Endothelial cell of umbilical vein (primary cell): ENCODE measurements around the gene ACBD3. TPM values are rescaled to one million over a fixed set of nuclear protein-coding genes. Genes with fewer than 3 reads are reported as not detected.

Experiments used
- BruUV-seq: library from RNA; stranded (reverse); fragments of 400-500 nt; replicated peaks from 2 replicates; lab custom pipeline; 2021; lab: Mats Ljungman, UMichigan
- CTCF ChIA-PET: fragments of 300-600, 350-600 bp; sonication (Branson Sonifier 250); formaldehyde crosslinking; loops from one replicate; lab custom pipeline; 2021; ENCODE audit warnings: antibody characterized with exemption, inconsistent platforms; lab: Charles Lee
- POLR2A ChIA-PET: fragments of 300-600, 350-600 bp; sonication (Branson Sonifier 250); formaldehyde crosslinking; loops from one replicate; lab custom pipeline; 2021; ENCODE audit warnings: antibody characterized with exemption, inconsistent platforms; lab: Charles Lee
- DNase-seq: peaks from one replicate; pipeline ENCODE4 v3.0.0-alpha.2; 2011; ENCODE audit warnings: low read depth, low spot score
- FAIRE-seq: peaks from 2 replicates; lab custom pipeline; 2011; peaks lifted over from hg19 to GRCh38; lab: Jason Lieb, UNC
- H2AFZ ChIP-seq: 2 replicates; pipeline ENCODE4 v1.6.0; 2012; ENCODE audit warnings: low read depth, low read length, control low read depth, inconsistent platforms
- H3K27ac ChIP-seq: 2 replicates; pipeline ENCODE4 v1.5.1; 2011; ENCODE audit warnings: low read depth, mild to moderate bottlenecking, control low read depth, low read length, moderate library complexity; ENCODE audit not compliant: insufficient read depth
- H3K27me3 ChIP-seq, 2 experiments: 2 replicates each; pipeline versions ENCODE4 v1.6.0 to v1.6.1; 2011; ENCODE audit warnings: low read length in 2 of 2, mixed read lengths in 1 of 2; ENCODE audit not compliant: control insufficient read depth in 2 of 2, insufficient read depth in 2 of 2
- H3K36me3 ChIP-seq, 2 experiments: 2 replicates in 1 of 2; 3 replicates in 1 of 2; pipeline ENCODE4 v1.5.1; 2011; ENCODE audit warnings: low read length in 2 of 2, mild to moderate bottlenecking in 1 of 2, moderate library complexity in 1 of 2; ENCODE audit not compliant: control insufficient read depth in 2 of 2, insufficient read depth in 2 of 2; ENCODE audit errors: extremely low read depth in 1 of 2
- H3K4me1 ChIP-seq: 3 replicates; pipeline ENCODE4 v1.5.1; 2011; ENCODE audit warnings: mild to moderate bottlenecking, low read length; ENCODE audit not compliant: control insufficient read depth, insufficient read depth; ENCODE audit errors: extremely low read depth
- H3K4me2 ChIP-seq: 2 replicates; pipeline ENCODE4 v1.6.1; 2011; ENCODE audit warnings: low read length, control low read depth, mixed read lengths; ENCODE audit not compliant: insufficient read depth
- H3K4me3 ChIP-seq, 3 experiments: fragments of 200-600 bp in 1 of 3; sonication (generic), shearing (Covaris generic) in 1 of 3; replicated peaks in 1 of 3; 2 replicates each; pipeline ENCODE4 v1.5.1; 2011 to 2016; ENCODE audit warnings: control low read depth in 3 of 3, low read length in 3 of 3, mild to moderate bottlenecking in 2 of 3, inconsistent platforms in 1 of 3, low read depth in 1 of 3, moderate library complexity in 1 of 3; ENCODE audit not compliant: insufficient read depth in 1 of 3
- H3K79me2 ChIP-seq: 2 replicates; pipeline ENCODE4 v1.6.0; 2012; ENCODE audit warnings: low read length, inconsistent platforms; ENCODE audit not compliant: control insufficient read depth, insufficient read depth
- H3K9ac ChIP-seq: replicated peaks from 2 replicates; pipeline ENCODE3; 2011; ENCODE audit warnings: low read length, control low read depth; ENCODE audit not compliant: insufficient read depth; ENCODE audit errors: extremely low read depth
- H3K9me1 ChIP-seq: replicated peaks from 3 replicates; pipeline ENCODE4 v1.6.0; 2011; ENCODE audit warnings: mild to moderate bottlenecking, low read length; ENCODE audit not compliant: control insufficient read depth, insufficient read depth; ENCODE audit errors: extremely low read depth
- H3K9me3 ChIP-seq: replicated peaks from 2 replicates; pipeline ENCODE4 v1.5.1; 2012; ENCODE audit warnings: low read length, inconsistent platforms; ENCODE audit not compliant: control insufficient read depth, insufficient read depth
- H4K20me1 ChIP-seq: replicated peaks from 2 replicates; pipeline ENCODE3; 2011; ENCODE audit warnings: mild to moderate bottlenecking, low read length; ENCODE audit not compliant: control insufficient read depth, insufficient read depth; ENCODE audit errors: extremely low read depth
- EZH2 ChIP-seq: IDR thresholded peaks from 2 replicates; pipeline ENCODE4 v1.6.1; 2012; ENCODE audit warnings: borderline replicate concordance, low read depth, mild to moderate bottlenecking, moderate library complexity, low read length, inconsistent platforms; ENCODE audit not compliant: severe bottlenecking
- GATA2 ChIP-seq: IDR thresholded peaks from 2 replicates; pipeline ENCODE4 v1.7.0; 2011; ENCODE audit warnings: low read depth, mild to moderate bottlenecking, moderate library complexity, mixed read lengths, low read length; ENCODE audit not compliant: insufficient read length, insufficient read depth
- JUN ChIP-seq: IDR thresholded peaks from 2 replicates; pipeline ENCODE4 v1.6.1; 2011; ENCODE audit warnings: borderline replicate concordance, low read depth; ENCODE audit not compliant: insufficient read length, insufficient read depth
- MYC ChIP-seq: IDR thresholded peaks from one replicate; pipeline ENCODE4 v1.6.1; 2011; ENCODE audit warnings: mild to moderate bottlenecking, low read depth, low read length
- POLR2A ChIP-seq: IDR thresholded peaks from 2 replicates; pipeline ENCODE4 v1.6.1; 2012; ENCODE audit warnings: low read depth, mild to moderate bottlenecking, control low read depth, low read length
- dilution Hi-C: fragments of 300-500 bp; cut with MboI; formaldehyde crosslinking; loops from one replicate; pipeline ENCODE4 v1.15.0; 2019; ENCODE audit warnings: low sequenced_read_pairs; ENCODE audit not compliant: extremely low pct_ligation_motif_present
- intact Hi-C: fragments of 100-400 bp; cut with micrococcal nuclease; formaldehyde crosslinking; loops from one replicate; pipeline ENCODE4 v1.10.0; 2022
- polyA plus RNA-seq, 4 experiments: library from polyadenylated mRNA; depleted of rRNA in 3 of 4; stranded (reverse) in 3 of 4; unstranded in 1 of 4; fragments of >200 nt; gene quantifications; 2 replicates each; pipeline versions ENCODE4 v1.2.1 to v1.2.3, GENCODE V29; 2011 to 2012; ENCODE audit warnings: missing spikeins in 1 of 4
- total RNA-seq: library from RNA; stranded (reverse); gene quantifications from 2 replicates; pipeline ENCODE4 v1.2.3, GENCODE V29; 2021
- TF ChIP-seq, protein P1 (sequence below): IDR thresholded peaks from 2 replicates; pipeline ENCODE4 v1.6.1; 2011; ENCODE audit not compliant: insufficient read depth, insufficient read length
- TF ChIP-seq, protein P2 (sequence below), 2 donors: IDR thresholded peaks; 1 replicate in 1 of 2; 2 replicates in 1 of 2; pipeline ENCODE4 v1.5.1; 2011; ENCODE audit warnings: low read length in 2 of 2, mild to moderate bottlenecking in 2 of 2, moderate library complexity in 2 of 2, control low read depth in 1 of 2, inconsistent platforms in 1 of 2, low read depth in 1 of 2; ENCODE audit not compliant: insufficient read depth in 1 of 2; ENCODE audit errors: extremely low read depth in 1 of 2

ACBD3 gene
- total and polyA plus RNA-seq, 2 donors (not counting 3 experiments of a cell fraction or from before 2014, with no cell fraction given) = 12.3 to 36.4 TPM

DNA sequence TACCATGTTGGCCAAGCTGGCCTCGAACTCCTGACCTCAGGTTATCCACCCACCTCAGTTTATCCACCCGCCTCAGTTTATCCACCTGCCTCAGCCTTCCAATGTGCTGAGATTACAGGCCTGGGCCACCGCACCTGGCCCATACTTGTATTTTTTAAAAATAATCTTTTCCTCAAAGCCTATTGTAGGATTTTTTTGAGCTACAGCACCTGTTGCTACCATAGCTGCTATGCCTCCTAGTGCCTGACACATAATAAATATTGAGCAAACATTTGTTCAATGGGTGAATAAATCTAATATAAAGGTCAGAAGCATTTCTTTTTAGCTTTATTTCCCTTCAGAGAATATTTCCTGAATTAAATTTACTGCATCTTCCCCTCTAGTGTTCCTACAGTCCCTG lies 15.7 kb upstream of the ACBD3 start:
- H3K4me3 ChIP-seq = no peak overlapping the region
- POLR2A ChIA-PET = no interaction called here
- H4K20me1 ChIP-seq = no peaks in the 10 kb centered on the region
- no peak for TF ChIP-seq JUN
- no peak for TF ChIP-seq POLR2A
- no peak for TF ChIP-seq GATA2
- no peak for TF ChIP-seq MYC
- TF ChIP-seq, protein P1, sequence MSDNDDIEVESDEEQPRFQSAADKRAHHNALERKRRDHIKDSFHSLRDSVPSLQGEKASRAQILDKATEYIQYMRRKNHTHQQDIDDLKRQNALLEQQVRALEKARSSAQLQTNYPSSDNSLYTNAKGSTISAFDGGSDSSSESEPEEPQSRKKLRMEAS = no peak
- TF ChIP-seq EZH2 = no peak
- no peak overlapping the region for H2AFZ ChIP-seq
- DNase-seq (no peak), FAIRE-seq (no peak)
- no peak overlapping the region for H3K9ac ChIP-seq
- no TSS peak for BruUV-seq
- H3K27ac ChIP-seq = no peak overlapping the region
- dilution Hi-C loops (no loop called here), intact Hi-C loops (no loop called here)
- H3K9me1 ChIP-seq = no peaks in the 10 kb centered on the region
- H3K4me1 ChIP-seq = no peaks in the 10 kb centered on the region
- H3K36me3 ChIP-seq = no peaks in the 10 kb centered on the region
- no peak overlapping the region for H3K4me2 ChIP-seq
- no peaks in the 10 kb centered on the region for H3K9me3 ChIP-seq
- H3K79me2 ChIP-seq = no peaks in the 10 kb centered on the region
- H3K27me3 ChIP-seq = peaks cover 0 to 1% of the 10 kb centered on the region in 2 experiments
- CTCF ChIA-PET = interaction anchor here (0.7 to 2.0 kb wide), 7 partner anchors 7 to 131 kb away, joined by 3 to 17 read pairs (median 6); partner anchors contain the start of gene LIN9

DNA sequence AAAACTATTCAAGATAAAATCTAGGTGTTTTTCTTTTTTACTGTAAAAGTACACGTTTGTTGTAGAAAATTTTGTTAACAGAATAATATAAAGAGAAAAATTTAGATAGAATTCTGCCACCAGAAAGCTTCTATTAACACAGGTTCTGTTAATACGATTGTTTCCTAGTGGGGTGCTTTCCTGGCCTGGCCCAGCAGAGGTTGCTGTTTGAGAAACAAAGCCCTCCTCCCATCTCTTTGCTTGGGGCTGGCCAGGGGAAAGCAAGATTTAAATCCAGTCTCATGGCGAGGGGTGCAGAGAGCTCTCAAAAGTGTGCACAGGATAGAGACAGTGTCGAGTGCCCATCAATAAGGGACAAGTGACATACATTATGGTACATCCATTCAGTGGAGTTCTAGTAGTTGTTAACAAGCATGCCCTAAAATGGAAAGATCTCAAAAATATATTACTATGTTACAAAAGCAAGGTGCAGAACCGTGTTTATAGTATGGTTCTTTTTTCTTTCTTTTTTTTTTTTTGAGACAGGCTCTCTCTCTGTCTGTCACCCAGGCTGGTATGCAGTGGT lies 14.6 kb upstream of the ACBD3 start:
- dilution Hi-C loops = no loop called here
- intact Hi-C loops = loop anchor here (1.0 kb wide), 1 partner anchor 132 kb away; no protein-coding TSS in a partner anchor
- TF ChIP-seq, protein P2, sequence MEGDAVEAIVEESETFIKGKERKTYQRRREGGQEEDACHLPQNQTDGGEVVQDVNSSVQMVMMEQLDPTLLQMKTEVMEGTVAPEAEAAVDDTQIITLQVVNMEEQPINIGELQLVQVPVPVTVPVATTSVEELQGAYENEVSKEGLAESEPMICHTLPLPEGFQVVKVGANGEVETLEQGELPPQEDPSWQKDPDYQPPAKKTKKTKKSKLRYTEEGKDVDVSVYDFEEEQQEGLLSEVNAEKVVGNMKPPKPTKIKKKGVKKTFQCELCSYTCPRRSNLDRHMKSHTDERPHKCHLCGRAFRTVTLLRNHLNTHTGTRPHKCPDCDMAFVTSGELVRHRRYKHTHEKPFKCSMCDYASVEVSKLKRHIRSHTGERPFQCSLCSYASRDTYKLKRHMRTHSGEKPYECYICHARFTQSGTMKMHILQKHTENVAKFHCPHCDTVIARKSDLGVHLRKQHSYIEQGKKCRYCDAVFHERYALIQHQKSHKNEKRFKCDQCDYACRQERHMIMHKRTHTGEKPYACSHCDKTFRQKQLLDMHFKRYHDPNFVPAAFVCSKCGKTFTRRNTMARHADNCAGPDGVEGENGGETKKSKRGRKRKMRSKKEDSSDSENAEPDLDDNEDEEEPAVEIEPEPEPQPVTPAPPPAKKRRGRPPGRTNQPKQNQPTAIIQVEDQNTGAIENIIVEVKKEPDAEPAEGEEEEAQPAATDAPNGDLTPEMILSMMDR (IDR thresholded peaks at IDR 0.05; ENCODE audit: extremely low read depth in 1 of 2, insufficient read depth in 1 of 2, low read depth in 1 of 2, low read length in 2 of 2) = peak in 1 of 2 donors; percentile 40
- no peak for TF ChIP-seq EZH2
- H3K9me1 ChIP-seq = no peaks in the 10 kb centered on the region
- no peak overlapping the region for H3K27ac ChIP-seq
- ChIA-PET POLR2A (no interaction called here), CTCF (interaction anchor here (0.5 to 2.4 kb wide), 8 partner anchors 9 to 1246 kb away, joined by 3 to 23 read pairs (median 5); partner anchors contain the start of gene LIN9)
- H3K36me3 ChIP-seq = no peaks in the 10 kb centered on the region
- BruUV-seq = no TSS peak
- H3K4me3 ChIP-seq = no peak overlapping the region
- H3K27me3 ChIP-seq = peaks cover 0 to 1% of the 10 kb centered on the region in 2 experiments
- H3K9me3 ChIP-seq = no peaks in the 10 kb centered on the region
- H4K20me1 ChIP-seq = no peaks in the 10 kb centered on the region
- DNase-seq (no peak), FAIRE-seq (no peak)
- no peak overlapping the region for H3K4me2 ChIP-seq
- no peak overlapping the region for H3K9ac ChIP-seq
- H2AFZ ChIP-seq = no peak overlapping the region
- H3K4me1 ChIP-seq = no peaks in the 10 kb centered on the region
- H3K79me2 ChIP-seq = no peaks in the 10 kb centered on the region
